Measurements from ENCODE around the gene TAF1C. TPM values are rescaled to one million over a fixed set of nuclear protein-coding genes. Genes with fewer than 3 reads are reported as not detected.
"Not testable (repeated sequence)": the region's sequence is repeated elsewhere in the genome, so short reads cannot be mapped to it uniquely, and the experiment has no call there.

Gene TAF1C
- total RNA-seq, 1 experiment from 2014 or later: 78.5 TPM

DNA sequence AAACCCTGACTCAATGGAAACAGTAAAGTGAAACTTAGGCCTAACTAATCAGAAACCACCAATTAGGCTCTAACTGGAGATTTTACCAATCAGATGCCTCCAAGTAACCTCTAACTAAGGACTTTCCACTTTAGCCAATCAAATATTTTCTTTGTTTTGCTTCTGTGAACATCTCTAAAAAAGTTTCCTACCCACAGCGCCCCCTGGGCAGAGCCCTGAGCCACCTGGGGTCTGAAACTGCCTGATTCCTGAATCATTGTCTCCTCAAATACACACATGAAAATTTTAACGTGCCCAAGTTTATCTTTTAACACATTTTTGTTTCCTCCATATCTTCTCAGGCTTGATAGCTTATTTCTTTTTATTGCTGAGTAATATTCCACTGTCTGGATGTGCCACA, 23.1 kb upstream of the TAF1C start:
- CTCF ChIA-PET: interaction anchor here (0.6 to 0.7 kb wide), 2 partner anchors 141 to 385 kb away, joined by 4 to 6 read pairs; no protein-coding TSS in a partner anchor
- intact Hi-C loops (cut with micrococcal nuclease; ENCODE audit: unreplicated experiment): no loop called here
- no peaks in the 10 kb centered on the region for H3K36me3 Mint-ChIP-seq (ENCODE audit: insufficient read depth, unreplicated experiment)
- H3K9me3 Mint-ChIP-seq (ENCODE audit: low read depth, unreplicated experiment): no peaks in the 10 kb centered on the region
- TF ChIP-seq, protein P1, sequence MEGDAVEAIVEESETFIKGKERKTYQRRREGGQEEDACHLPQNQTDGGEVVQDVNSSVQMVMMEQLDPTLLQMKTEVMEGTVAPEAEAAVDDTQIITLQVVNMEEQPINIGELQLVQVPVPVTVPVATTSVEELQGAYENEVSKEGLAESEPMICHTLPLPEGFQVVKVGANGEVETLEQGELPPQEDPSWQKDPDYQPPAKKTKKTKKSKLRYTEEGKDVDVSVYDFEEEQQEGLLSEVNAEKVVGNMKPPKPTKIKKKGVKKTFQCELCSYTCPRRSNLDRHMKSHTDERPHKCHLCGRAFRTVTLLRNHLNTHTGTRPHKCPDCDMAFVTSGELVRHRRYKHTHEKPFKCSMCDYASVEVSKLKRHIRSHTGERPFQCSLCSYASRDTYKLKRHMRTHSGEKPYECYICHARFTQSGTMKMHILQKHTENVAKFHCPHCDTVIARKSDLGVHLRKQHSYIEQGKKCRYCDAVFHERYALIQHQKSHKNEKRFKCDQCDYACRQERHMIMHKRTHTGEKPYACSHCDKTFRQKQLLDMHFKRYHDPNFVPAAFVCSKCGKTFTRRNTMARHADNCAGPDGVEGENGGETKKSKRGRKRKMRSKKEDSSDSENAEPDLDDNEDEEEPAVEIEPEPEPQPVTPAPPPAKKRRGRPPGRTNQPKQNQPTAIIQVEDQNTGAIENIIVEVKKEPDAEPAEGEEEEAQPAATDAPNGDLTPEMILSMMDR (IDR thresholded peaks at IDR 0.05; ENCODE audit: unreplicated experiment): no peak
- peaks cover 46% of the 10 kb centered on the region for H3K27me3 Mint-ChIP-seq (ENCODE audit: unreplicated experiment)
- DNase-seq: no peak
- BruUV-seq (replicated peaks): no TSS peak
- no peak overlapping the region for H3K4me3 Mint-ChIP-seq (ENCODE audit: low read depth, unreplicated experiment)
- H3K4me1 Mint-ChIP-seq (ENCODE audit: low read depth, unreplicated experiment): no peaks in the 10 kb centered on the region
- no peak overlapping the region for H3K27ac Mint-ChIP-seq (ENCODE audit: unreplicated experiment)

DNA sequence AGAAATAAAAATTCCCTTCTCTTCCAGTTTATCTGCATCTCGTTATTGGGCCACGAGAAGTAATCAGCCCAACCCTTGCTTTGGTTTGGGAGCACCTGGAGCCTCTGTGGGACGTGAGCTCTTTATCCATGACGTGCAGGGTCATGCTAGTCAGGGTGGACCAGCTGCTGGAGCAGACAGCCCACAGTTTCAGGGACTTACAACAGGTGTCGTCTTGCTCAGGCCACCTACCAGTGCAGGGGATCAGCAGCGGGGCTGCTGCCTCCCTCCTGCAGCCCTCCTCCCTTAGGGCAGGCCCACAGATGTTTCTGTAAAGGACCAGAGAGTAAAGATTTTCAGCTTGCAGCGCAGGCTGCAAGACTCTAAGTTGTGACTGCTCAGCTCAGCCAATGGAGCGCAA, 21.0 kb upstream of the TAF1C start:
- intact Hi-C loops (cut with micrococcal nuclease; ENCODE audit: unreplicated experiment): no loop called here
- no peaks in the 10 kb centered on the region for H3K4me1 Mint-ChIP-seq (ENCODE audit: low read depth, unreplicated experiment)
- H3K27ac Mint-ChIP-seq (ENCODE audit: unreplicated experiment): no peak overlapping the region
- BruUV-seq (replicated peaks): no TSS peak
- no peaks in the 10 kb centered on the region for H3K36me3 Mint-ChIP-seq (ENCODE audit: insufficient read depth, unreplicated experiment)
- CTCF ChIA-PET: interaction anchor here (0.6 to 1.1 kb wide), 2 partner anchors 8 to 883 kb away, joined by 3 to 4 read pairs; no protein-coding TSS in a partner anchor
- DNase-seq: no peak
- no peak overlapping the region for H3K4me3 Mint-ChIP-seq (ENCODE audit: low read depth, unreplicated experiment)
- H3K27me3 Mint-ChIP-seq (ENCODE audit: unreplicated experiment): peaks cover 51% of the 10 kb centered on the region
- no peaks in the 10 kb centered on the region for H3K9me3 Mint-ChIP-seq (ENCODE audit: low read depth, unreplicated experiment)
- TF ChIP-seq, protein P1 (IDR thresholded peaks at IDR 0.05; ENCODE audit: unreplicated experiment): no peak

DNA sequence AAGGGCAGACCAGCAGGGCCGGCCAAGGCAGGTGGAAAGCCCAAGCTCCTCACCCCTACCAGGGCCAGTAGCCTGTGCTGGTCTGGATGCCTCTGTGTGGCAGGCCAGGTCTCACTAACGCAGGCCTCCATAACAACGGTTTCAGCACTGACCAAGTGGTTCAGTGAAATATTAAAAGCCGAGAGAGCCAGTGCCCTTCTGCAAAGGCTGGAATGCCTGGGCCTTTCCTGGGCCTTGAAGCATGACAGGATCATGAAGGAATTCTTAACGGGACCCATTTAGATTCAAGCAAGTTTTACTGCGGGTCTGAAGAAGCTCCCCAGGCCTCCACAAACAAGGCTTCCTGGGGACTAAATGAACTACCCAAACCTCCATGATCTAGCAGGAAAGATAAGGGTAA, 20.4 kb upstream of the TAF1C start:
- H3K4me1 Mint-ChIP-seq (ENCODE audit: low read depth, unreplicated experiment): no peaks in the 10 kb centered on the region
- intact Hi-C loops (cut with micrococcal nuclease; ENCODE audit: unreplicated experiment): no loop called here
- DNase-seq: no peak
- H3K36me3 Mint-ChIP-seq (ENCODE audit: insufficient read depth, unreplicated experiment): no peaks in the 10 kb centered on the region
- CTCF ChIA-PET: no interaction called here
- H3K27ac Mint-ChIP-seq (ENCODE audit: unreplicated experiment): no peak overlapping the region
- BruUV-seq (replicated peaks): no TSS peak
- H3K4me3 Mint-ChIP-seq (ENCODE audit: low read depth, unreplicated experiment): no peak overlapping the region
- peaks cover 51% of the 10 kb centered on the region for H3K27me3 Mint-ChIP-seq (ENCODE audit: unreplicated experiment)
- H3K9me3 Mint-ChIP-seq (ENCODE audit: low read depth, unreplicated experiment): no peaks in the 10 kb centered on the region
- TF ChIP-seq, protein P1 (IDR thresholded peaks at IDR 0.05; ENCODE audit: unreplicated experiment): no peak

DNA sequence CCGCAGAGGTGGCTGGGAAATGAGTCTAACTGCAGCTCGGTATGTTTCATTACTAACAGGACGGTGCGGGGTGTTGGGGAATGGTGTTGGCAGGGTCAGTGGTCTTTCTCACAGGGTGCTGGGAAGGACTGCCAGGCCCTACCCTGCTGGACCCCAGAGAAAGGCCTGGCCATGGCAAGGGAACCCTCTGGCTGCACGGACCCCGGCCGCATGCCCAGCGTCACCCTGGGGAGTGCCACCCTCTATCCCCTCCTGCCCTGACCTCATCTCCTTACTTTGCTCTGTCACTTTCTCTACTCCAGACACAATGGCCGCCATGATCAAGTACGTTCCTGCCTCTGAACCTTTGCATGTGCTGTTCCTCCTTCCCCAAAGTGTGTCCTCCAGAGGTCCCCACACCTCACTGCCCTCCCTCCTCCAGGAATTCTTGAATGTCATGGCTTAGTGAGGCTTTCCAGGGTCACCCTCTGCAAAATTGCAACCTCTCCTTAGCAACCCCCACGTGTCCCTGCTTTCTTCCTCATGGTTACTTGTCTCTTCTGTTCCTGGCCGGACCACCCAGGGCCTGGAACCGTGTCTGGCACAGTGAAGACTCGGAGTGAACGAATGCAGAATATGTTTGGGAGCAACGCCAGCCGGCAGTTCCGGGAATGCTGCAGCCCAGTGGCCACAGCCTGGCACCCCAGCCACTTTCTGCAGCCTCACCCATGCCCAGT, 19.3 kb upstream of the TAF1C start:
- BruUV-seq (replicated peaks): no TSS peak
- CTCF ChIA-PET: interaction anchor here (1.2 kb wide), 1 partner anchor 19 kb away, joined by 3 read pairs; the partner anchor contains the start of gene TAF1C
- Mint-ChIP-seq H3K4me3 (ENCODE audit: low read depth, unreplicated experiment) (no peak overlapping the region), H3K27me3 (ENCODE audit: unreplicated experiment) (peaks cover 48% of the 10 kb centered on the region), H3K9me3 (ENCODE audit: low read depth, unreplicated experiment) (no peaks in the 10 kb centered on the region), H3K27ac (ENCODE audit: unreplicated experiment) (no peak overlapping the region), H3K4me1 (ENCODE audit: low read depth, unreplicated experiment) (no peaks in the 10 kb centered on the region), H3K36me3 (ENCODE audit: insufficient read depth, unreplicated experiment) (no peaks in the 10 kb centered on the region)
- TF ChIP-seq, protein P1 (IDR thresholded peaks at IDR 0.05; ENCODE audit: unreplicated experiment): no peak
- intact Hi-C loops (cut with micrococcal nuclease; ENCODE audit: unreplicated experiment): no loop called here
- no peak for DNase-seq

DNA sequence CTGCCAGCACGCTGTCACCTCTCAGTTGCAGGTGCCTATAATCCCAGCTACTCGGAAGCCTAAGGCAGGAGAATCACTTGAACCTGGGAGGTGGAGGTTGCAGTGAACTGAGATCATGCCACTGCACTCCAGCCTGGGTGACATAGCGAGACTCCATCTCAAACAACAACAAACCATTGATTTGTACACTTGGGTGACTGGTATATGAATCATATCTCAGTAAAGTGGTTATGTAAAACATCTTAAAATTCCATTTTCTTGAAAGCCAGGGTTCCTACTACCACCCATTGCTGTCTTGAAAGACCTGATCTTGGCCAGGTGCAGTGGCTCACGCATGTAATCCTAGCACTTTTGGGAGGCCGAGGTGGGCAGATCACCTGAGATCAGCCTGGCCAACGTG, 18.3 kb upstream of the TAF1C start:
- DNase-seq; BruUV-seq (replicated peaks); H3K27ac Mint-ChIP-seq (ENCODE audit: unreplicated experiment); H3K4me3 Mint-ChIP-seq (ENCODE audit: low read depth, unreplicated experiment); H3K4me1 Mint-ChIP-seq (ENCODE audit: low read depth, unreplicated experiment); H3K36me3 Mint-ChIP-seq (ENCODE audit: insufficient read depth, unreplicated experiment); H3K9me3 Mint-ChIP-seq (ENCODE audit: low read depth, unreplicated experiment); intact Hi-C loops (cut with micrococcal nuclease; ENCODE audit: unreplicated experiment): not testable (repeated sequence)
- CTCF ChIA-PET: interaction anchor here (1.2 kb wide), 1 partner anchor 18 kb away, joined by 3 read pairs; the partner anchor contains the start of gene TAF1C
- peaks cover 58% of the 10 kb centered on the region for H3K27me3 Mint-ChIP-seq (ENCODE audit: unreplicated experiment)

DNA sequence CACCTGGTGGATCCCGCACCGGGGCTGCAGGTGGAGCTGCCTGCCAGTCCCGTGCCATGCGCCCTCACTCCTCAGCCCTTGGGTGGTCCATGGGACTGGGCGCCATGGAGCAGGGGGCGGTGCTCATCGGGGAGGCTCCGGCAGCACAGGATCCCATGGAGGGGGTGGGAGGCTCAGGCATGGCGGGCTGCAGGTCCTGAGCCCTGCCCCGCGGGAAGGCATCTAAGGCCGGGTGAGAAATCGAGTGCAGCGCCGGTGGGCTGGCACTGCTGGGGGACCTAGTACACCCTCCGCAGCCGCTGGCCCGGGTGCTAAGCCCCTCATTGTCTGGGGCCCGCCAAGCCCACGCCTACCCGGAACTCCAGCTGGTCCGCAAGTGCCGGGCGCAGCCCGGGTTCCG, 17.7 kb upstream of the TAF1C start:
- DNase-seq; H3K27ac Mint-ChIP-seq (ENCODE audit: unreplicated experiment); H3K4me3 Mint-ChIP-seq (ENCODE audit: low read depth, unreplicated experiment); intact Hi-C loops (cut with micrococcal nuclease; ENCODE audit: unreplicated experiment); H3K4me1 Mint-ChIP-seq (ENCODE audit: low read depth, unreplicated experiment); H3K36me3 Mint-ChIP-seq (ENCODE audit: insufficient read depth, unreplicated experiment); H3K9me3 Mint-ChIP-seq (ENCODE audit: low read depth, unreplicated experiment); BruUV-seq (replicated peaks): not testable (repeated sequence)
- peaks cover 64% of the 10 kb centered on the region for H3K27me3 Mint-ChIP-seq (ENCODE audit: unreplicated experiment)
- CTCF ChIA-PET: interaction anchor here (1.0 kb wide), 1 partner anchor 9 kb away, joined by 3 read pairs; no protein-coding TSS in a partner anchor
